Colonic mucosa (tissue), 4 donors: ENCODE measurements around the gene PCOLCE2. TPM values are rescaled to one million over a fixed set of nuclear protein-coding genes. Genes with fewer than 3 reads are reported as not detected.

Experiments used
- DNase-seq: peaks from one replicate; pipeline ENCODE4 v3.0.0-alpha.2; 2020
- H3K27ac ChIP-seq: fragments of 200-600 bp; one replicate; pipeline ENCODE4 v1.8.0; 2021
- H3K27me3 ChIP-seq: fragments of 200-600 bp; one replicate; pipeline ENCODE4 v1.8.0; 2021
- H3K36me3 ChIP-seq: fragments of 200-600 bp; one replicate; pipeline ENCODE4 v1.8.0; 2021
- H3K4me1 ChIP-seq: fragments of 200-600 bp; one replicate; pipeline ENCODE4 v1.8.0; 2021; ENCODE audit warnings: mild to moderate bottlenecking
- H3K4me3 ChIP-seq: fragments of 200-600 bp; one replicate; pipeline ENCODE4 v1.8.0; 2021
- H3K9ac ChIP-seq, 2 donors: one replicate each; pipeline ENCODE4 v1.7.0; 2013; ENCODE audit warnings: control low read depth in 2 of 2, low read depth in 2 of 2, low read length in 2 of 2
- H3K9me3 ChIP-seq: fragments of 200-600 bp; one replicate; pipeline ENCODE4 v1.8.0; 2021
- intact Hi-C: fragments of 100-400 bp; cut with DNase I; formaldehyde crosslinking; loops from one replicate; pipeline ENCODE4 v1.14.1; 2022
- total RNA-seq, 2 donors: library from RNA; stranded (reverse); fragmentation: NEBNext Ultra II Directional in 1 of 2; extraction: Animal tissue kit (Norgen Biotek cat#: 25700) in 1 of 2; gene quantifications; one replicate each; pipeline ENCODE4 v1.2.1, GENCODE V29; 2021
- TF ChIP-seq, protein P1 (sequence below): fragments of 200-600 bp; IDR thresholded peaks from one replicate; pipeline ENCODE4 v1.8.0; 2022; ENCODE audit warnings: antibody characterized with exemption, mild to moderate bottlenecking
- donor health status: healthy.
- donor health status: DM: no; HTN: no; CAD: no.
- donor health status: DM: no; HTN: no; CAD: no.

Gene PCOLCE2
- total RNA-seq, 2 donors from 2014 or later, result 1.0 to 1.9 TPM

DNA sequence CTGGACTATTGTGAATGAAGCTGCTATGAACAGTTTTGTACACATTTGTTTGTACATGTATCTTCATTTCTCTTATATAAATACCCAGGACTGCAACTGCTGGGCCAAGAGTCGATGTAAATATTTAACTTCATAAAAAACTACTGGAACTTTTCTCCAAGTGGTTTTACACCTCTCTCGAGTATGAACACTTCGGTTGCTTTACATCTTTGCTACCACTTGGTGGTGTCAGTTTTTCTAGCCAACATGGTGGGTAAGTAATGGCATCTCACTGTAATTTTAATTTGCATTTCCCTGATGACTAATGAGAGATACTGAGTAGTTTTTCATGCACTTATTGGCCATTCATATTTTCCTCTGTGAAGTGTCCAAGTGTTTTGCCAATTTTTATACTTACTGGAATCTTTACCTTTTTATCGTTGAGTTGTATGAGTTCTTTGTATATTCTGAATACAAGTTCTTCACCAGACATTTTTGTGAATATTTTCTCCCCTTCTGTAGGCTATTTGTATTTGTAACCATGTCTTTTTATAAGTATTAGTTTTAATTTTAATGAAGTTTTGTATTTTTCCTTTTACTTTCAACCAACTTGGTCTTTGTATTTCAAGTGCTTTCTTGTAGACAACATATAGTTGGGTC lies 44.4 kb downstream of the PCOLCE2 start:
- TF ChIP-seq, protein P1, sequence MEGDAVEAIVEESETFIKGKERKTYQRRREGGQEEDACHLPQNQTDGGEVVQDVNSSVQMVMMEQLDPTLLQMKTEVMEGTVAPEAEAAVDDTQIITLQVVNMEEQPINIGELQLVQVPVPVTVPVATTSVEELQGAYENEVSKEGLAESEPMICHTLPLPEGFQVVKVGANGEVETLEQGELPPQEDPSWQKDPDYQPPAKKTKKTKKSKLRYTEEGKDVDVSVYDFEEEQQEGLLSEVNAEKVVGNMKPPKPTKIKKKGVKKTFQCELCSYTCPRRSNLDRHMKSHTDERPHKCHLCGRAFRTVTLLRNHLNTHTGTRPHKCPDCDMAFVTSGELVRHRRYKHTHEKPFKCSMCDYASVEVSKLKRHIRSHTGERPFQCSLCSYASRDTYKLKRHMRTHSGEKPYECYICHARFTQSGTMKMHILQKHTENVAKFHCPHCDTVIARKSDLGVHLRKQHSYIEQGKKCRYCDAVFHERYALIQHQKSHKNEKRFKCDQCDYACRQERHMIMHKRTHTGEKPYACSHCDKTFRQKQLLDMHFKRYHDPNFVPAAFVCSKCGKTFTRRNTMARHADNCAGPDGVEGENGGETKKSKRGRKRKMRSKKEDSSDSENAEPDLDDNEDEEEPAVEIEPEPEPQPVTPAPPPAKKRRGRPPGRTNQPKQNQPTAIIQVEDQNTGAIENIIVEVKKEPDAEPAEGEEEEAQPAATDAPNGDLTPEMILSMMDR, result peak; percentile 48
- intact Hi-C loops, result loop anchor here (5.0 kb wide), 1 partner anchor 143 kb away; no protein-coding TSS in a partner anchor
- Histone ChIP-seq H3K4me1 (no peaks in the 10 kb centered on the region), H3K36me3 (no peaks in the 10 kb centered on the region), H3K4me3 (no peak overlapping the region), H3K27ac (no peak overlapping the region), H3K9me3 (no peaks in the 10 kb centered on the region), H3K27me3 (no peaks in the 10 kb centered on the region), H3K9ac (no peak overlapping the region)
- DNase-seq, result no peak

DNA sequence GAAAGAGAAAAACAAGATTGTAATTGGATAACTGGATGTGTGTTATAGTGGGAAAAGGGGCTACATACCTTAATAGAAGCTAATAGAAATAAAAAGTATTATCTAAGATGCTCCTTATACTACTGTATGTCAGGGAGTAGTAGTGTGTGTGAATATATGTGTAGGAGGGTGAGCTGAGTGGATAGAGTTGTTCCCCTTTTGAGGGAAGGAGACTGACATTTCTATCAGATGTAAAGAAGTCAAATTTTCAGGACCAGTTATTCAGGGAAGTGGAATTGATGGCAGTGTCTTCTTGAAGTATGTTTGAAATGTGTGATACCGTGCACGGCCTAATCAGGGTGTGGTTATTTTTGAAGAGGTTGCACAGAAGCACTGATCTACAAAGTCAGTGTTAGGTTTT lies 49.1 kb downstream of the PCOLCE2 start:
- DNase-seq, result no peak
- Histone ChIP-seq H3K27me3 (no peaks in the 10 kb centered on the region), H3K4me1 (no peaks in the 10 kb centered on the region), H3K27ac (no peak overlapping the region), H3K36me3 (no peaks in the 10 kb centered on the region), H3K9ac (no peak overlapping the region), H3K9me3 (no peaks in the 10 kb centered on the region), H3K4me3 (no peak overlapping the region)
- intact Hi-C loops, result loop anchor here (5.0 kb wide), 1 partner anchor 147 kb away; no protein-coding TSS in a partner anchor
- TF ChIP-seq, protein P1, result no peak

DNA sequence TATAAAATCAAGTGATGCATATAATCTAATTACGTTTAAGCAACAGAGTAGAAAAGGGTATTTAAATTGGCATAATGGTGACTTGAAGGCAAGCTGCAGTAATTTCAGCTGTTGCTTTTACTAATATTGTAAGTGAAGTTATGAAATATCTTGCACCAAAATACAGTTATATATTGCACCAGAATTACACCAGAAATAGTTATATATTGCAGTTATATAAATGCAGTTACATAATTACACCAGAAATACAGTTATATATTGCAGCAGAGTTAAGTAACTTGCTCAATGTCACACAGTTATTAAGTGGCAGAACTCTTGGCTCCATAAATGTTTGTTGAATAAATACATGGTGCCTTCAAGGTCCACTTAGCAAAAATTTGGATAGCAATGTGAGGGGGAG lies 51.4 kb downstream of the PCOLCE2 start:
- DNase-seq, result no peak
- intact Hi-C loops, result no loop called here
- Histone ChIP-seq H3K36me3 (no peaks in the 10 kb centered on the region), H3K4me3 (no peak overlapping the region), H3K27me3 (no peaks in the 10 kb centered on the region), H3K4me1 (no peaks in the 10 kb centered on the region), H3K9ac (no peak overlapping the region), H3K27ac (no peak overlapping the region), H3K9me3 (no peaks in the 10 kb centered on the region)
- TF ChIP-seq, protein P1, result no peak

DNA sequence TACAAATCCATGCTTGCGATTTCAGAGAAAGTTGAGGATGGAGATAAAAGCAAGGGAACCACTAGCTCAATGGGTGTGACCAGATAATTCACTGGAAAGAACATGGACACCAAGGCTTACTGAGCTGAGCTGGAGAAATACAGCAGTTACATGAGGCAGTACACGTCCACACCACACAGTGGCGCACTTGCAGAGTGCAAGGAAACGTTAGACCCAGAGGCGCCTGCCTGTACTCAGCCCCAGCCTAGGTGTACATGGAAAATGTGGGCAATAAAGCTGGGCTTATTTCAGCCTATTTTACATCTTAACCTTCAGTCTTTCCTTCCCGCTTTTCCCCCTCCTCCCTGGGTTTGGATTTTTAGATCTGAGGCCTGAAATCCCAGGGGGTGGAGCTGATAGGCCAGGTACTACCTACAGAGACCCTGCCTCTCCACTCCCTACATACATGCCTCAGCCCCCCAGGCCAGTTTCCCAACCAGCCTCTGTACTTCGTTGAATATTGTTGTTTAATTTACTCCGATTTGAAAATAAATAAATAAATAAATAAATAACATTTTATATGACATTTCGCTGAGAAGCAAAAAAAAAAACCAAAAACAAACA lies 60.1 kb downstream of the PCOLCE2 start:
- no peak overlapping the region for H3K9ac ChIP-seq
- H3K4me3 ChIP-seq, result no peak overlapping the region
- no peaks in the 10 kb centered on the region for H3K4me1 ChIP-seq
- H3K27me3 ChIP-seq, result no peaks in the 10 kb centered on the region
- no peak overlapping the region for H3K27ac ChIP-seq
- peak; percentile 84 for DNase-seq
- intact Hi-C loops, result loop anchor here (10.0 kb wide), 1 partner anchor 244 kb away; no protein-coding TSS in a partner anchor
- H3K9me3 ChIP-seq, result no peaks in the 10 kb centered on the region
- H3K36me3 ChIP-seq, result no peaks in the 10 kb centered on the region
- TF ChIP-seq, protein P1, result peak; percentile 84

DNA sequence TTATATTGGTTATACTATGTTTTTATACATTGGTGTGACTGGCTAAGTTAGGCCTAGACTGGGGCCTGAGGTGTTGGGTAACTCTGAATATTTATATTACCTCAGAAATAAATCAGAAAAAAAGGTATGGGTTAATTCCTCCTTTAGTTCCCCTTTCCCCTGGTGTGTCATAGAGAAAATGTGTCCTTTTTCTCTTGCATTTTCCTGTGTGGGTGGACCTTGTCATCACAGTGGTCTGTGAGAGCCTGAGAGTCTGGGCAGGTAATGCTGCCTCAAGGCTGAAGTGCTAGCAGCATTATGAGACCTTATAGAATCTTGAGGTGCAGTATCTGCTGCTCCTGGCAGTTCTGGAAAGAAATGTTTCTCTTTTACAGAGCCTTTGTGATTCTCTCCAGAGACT lies 69.7 kb downstream of the PCOLCE2 start:
- intact Hi-C loops, result no loop called here
- Histone ChIP-seq H3K36me3 (no peaks in the 10 kb centered on the region), H3K27me3 (no peaks in the 10 kb centered on the region), H3K27ac (no peak overlapping the region), H3K4me3 (no peak overlapping the region), H3K4me1 (no peaks in the 10 kb centered on the region), H3K9me3 (no peaks in the 10 kb centered on the region), H3K9ac (no peak overlapping the region)
- TF ChIP-seq, protein P1, result no peak
- no peak for DNase-seq
